OCI-LY3 (cell line): ENCODE measurements around the gene ADRA2A.

ENCODE experiments used
- H2AFZ ChIP-seq: fragments of 200-600, 300-600 bp; shearing (Covaris generic); 2 replicates; pipeline ENCODE4 v1.6.0; 2014; ENCODE audit warnings: antibody characterized with exemption, low read depth, low read length
- H3K27ac ChIP-seq: fragments of 200-600, 300-600 bp; sonication (generic); 2 replicates; pipeline ENCODE4 v1.5.1; 2014; ENCODE audit warnings: mild to moderate bottlenecking, low read length, moderate library complexity, mixed read lengths
- H3K27me3 ChIP-seq: fragments of 200-600, 300-600 bp; sonication (generic); 2 replicates; pipeline ENCODE4 v1.6.1; 2014; ENCODE audit warnings: low read depth, low read length, mixed read lengths
- H3K36me3 ChIP-seq: fragments of 200-600, 300-600 bp; sonication (generic); replicated peaks from 2 replicates; pipeline ENCODE3; 2014; ENCODE audit warnings: low read depth, low read length, mixed read lengths
- H3K4me1 ChIP-seq: fragments of 300-600, 200-600 bp; sonication (generic); 2 replicates; pipeline ENCODE4 v1.6.1; 2014; ENCODE audit warnings: low read length, mixed read lengths
- H3K4me2 ChIP-seq: fragments of 200-600, 300-600 bp; sonication (generic); 2 replicates; pipeline ENCODE4 v1.6.1; 2014; ENCODE audit warnings: low read length, mixed read lengths
- H3K4me3 ChIP-seq: fragments of 300-600, 200-600 bp; sonication (generic); 2 replicates; pipeline ENCODE4 v1.5.1; 2014; ENCODE audit warnings: antibody characterized with exemption, mild to moderate bottlenecking, low read length, moderate library complexity
- H3K79me2 ChIP-seq: fragments of 300-600, 200-600 bp; shearing (Covaris generic); 2 replicates; pipeline ENCODE4 v1.6.1; 2014; ENCODE audit warnings: mild to moderate bottlenecking, low read length, mixed read lengths
- H3K9ac ChIP-seq: fragments of 300-600, 200-600 bp; shearing (Covaris generic); 2 replicates; pipeline ENCODE4 v1.6.0; 2014; ENCODE audit warnings: mild to moderate bottlenecking, low read length, moderate library complexity
- H3K9me3 ChIP-seq: fragments of 200-600, 300-600 bp; shearing (Covaris generic); 2 replicates; pipeline ENCODE4 v1.6.1; 2014; ENCODE audit warnings: low read length, mixed read lengths; ENCODE audit not compliant: insufficient read depth
- H4K20me1 ChIP-seq: fragments of 200-600, 300-600 bp; sonication (generic); 2 replicates; pipeline ENCODE4 v1.6.1; 2016; ENCODE audit warnings: low read length, mixed read lengths; ENCODE audit not compliant: insufficient read depth
- CTCF ChIP-seq: fragments of 200-600, 300-600 bp; sonication (generic); IDR thresholded peaks from 2 replicates; pipeline ENCODE4 v1.5.1; 2014; ENCODE audit warnings: antibody characterized with exemption, low read length, low read depth
- EZH2phosphoT487 ChIP-seq: fragments of 200-600 bp; shearing (Covaris generic); IDR thresholded peaks from 2 replicates; pipeline ENCODE4 v1.6.1; 2018; ENCODE audit warnings: antibody characterized with exemption, mixed run types, low read depth

ADRA2A gene

GRCh38 chr10:111107846-111108245 is 31.0 kb downstream of the ADRA2A start:
- Histone ChIP-seq H3K4me1 (no peaks in the 10 kb centered on the region), H3K9me3 (no peaks in the 10 kb centered on the region), H3K27ac (no peak overlapping the region), H3K27me3 (no peaks in the 10 kb centered on the region), H2AFZ (no peak overlapping the region), H3K9ac (no peak overlapping the region), H3K36me3 (no peaks in the 10 kb centered on the region), H4K20me1 (no peaks in the 10 kb centered on the region), H3K79me2 (no peaks in the 10 kb centered on the region), H3K4me3 (no peak overlapping the region), H3K4me2 (no peak overlapping the region)
- TF ChIP-seq EZH2phosphoT487 (no peak), CTCF (no peak)

- Histone ChIP-seq H3K9me3 (no peaks in the 10 kb centered on the region), H3K27ac (no peak overlapping the region), H3K27me3 (no peaks in the 10 kb centered on the region), H3K4me2 (no peak overlapping the region), H2AFZ (no peak overlapping the region), H3K36me3 (no peaks in the 10 kb centered on the region), H3K79me2 (no peaks in the 10 kb centered on the region), H3K4me1 (no peaks in the 10 kb centered on the region), H3K9ac (no peak overlapping the region), H3K4me3 (no peak overlapping the region), H4K20me1 (no peaks in the 10 kb centered on the region)
- TF ChIP-seq EZH2phosphoT487 (no peak), CTCF (no peak)
These were observed 31.6 kb downstream of the ADRA2A start for GRCh38 chr10:111108441-111108840.

GRCh38 chr10:111109501-111110242 is 32.8 kb downstream of the ADRA2A start:
- Histone ChIP-seq H3K9me3 (no peaks in the 10 kb centered on the region), H3K27ac (no peak overlapping the region), H3K4me3 (no peak overlapping the region), H2AFZ (no peak overlapping the region), H3K4me2 (no peak overlapping the region), H3K4me1 (no peaks in the 10 kb centered on the region), H3K9ac (no peak overlapping the region), H3K36me3 (no peaks in the 10 kb centered on the region), H3K27me3 (no peaks in the 10 kb centered on the region), H4K20me1 (no peaks in the 10 kb centered on the region), H3K79me2 (no peaks in the 10 kb centered on the region)
- TF ChIP-seq EZH2phosphoT487 (no peak), CTCF (no peak)

- H4K20me1 ChIP-seq, result no peaks in the 10 kb centered on the region
- TF ChIP-seq CTCF (no peak), EZH2phosphoT487 (no peak)
- no peaks in the 10 kb centered on the region for H3K9me3 ChIP-seq
- no peaks in the 10 kb centered on the region for H3K4me1 ChIP-seq
- no peak overlapping the region for H3K27ac ChIP-seq
- H2AFZ ChIP-seq, result no peak overlapping the region
- H3K4me3 ChIP-seq, result no peak overlapping the region
- no peak overlapping the region for H3K4me2 ChIP-seq
- H3K79me2 ChIP-seq, result no peaks in the 10 kb centered on the region
- no peak overlapping the region for H3K9ac ChIP-seq
- no peaks in the 10 kb centered on the region for H3K27me3 ChIP-seq
- no peaks in the 10 kb centered on the region for H3K36me3 ChIP-seq
These were observed 33.9 kb downstream of the ADRA2A start for GRCh38 chr10:111110771-111111170.
